HG03060 (cell line): ENCODE results near the gene CFAP100.

Source experiments
- ATAC-seq: cut with Tn5 transposase; IDR thresholded peaks from one replicate; pipeline ENCODE4 v1.9.1; 2021; ENCODE audit warnings: low read depth, moderate number of reproducible peaks; ENCODE audit not compliant: unreplicated experiment

CFAP100 gene

DNA sequence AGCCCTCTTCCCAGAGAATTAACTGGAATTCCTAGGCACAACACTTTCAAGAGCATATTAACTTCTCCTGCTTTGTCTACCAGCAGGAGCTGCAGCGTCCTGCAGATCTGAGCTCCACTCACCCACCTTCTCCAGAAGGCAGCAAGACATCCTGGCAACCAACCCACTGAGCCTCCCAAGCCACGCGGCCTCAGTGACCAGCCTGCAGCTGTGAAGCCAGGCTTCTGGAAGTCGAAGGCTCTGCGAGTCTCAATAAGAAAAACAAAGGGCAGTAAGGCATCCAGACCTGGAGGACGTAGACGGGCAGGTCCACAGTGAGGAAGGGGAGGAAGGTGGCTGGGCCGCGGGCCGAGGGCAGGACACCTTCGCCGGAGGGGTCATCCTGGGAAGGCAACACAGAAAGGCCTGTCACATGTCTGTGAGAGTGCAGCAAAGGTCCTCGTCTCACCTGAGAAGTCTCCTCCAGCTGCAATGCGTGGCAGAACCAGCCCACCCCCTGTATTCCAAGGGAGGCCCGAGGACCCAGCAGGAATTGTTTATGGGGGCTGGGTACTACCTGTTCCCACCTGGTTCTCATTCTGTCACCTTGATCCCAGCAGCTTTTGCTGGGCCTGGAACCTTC, 44.7 kb downstream of the CFAP100 start:
- ATAC-seq = no peak

DNA sequence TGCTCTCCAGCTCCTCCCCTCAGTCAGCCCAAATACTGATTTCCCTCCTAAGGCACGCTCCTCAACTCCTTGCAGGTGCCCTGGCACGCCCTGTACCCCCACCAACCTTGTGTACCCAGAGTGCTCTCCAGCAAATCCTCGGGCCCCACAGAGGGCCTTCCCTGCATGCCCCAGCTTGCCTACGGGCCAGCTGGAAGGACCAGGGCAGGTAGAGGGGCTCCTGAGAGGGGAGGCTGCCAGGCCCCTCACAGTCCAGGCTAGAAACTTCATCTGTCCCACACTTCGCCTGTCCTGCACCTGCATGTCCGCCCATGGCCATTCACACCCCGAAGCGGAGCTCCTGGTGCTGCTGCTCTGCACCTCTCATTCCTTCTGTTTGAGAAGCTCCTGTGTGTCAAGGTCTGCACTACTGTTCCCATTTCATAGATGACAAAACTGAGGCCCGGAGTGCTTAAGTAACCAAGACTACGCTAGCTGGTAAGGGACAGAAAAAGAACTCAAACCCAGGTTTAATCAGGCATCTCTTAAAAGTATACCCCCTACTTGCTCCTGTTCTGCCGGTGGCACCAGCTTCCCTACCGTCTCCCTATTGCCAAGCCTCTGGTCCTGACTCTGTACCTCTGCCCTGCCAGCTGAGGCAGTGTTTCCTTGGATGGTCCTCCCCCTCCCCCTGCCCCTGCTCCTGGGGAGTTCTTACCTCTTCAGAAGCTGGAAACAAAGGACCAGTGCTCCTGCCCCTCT, 45.4 kb downstream of the CFAP100 start:
- ATAC-seq = no peak

DNA sequence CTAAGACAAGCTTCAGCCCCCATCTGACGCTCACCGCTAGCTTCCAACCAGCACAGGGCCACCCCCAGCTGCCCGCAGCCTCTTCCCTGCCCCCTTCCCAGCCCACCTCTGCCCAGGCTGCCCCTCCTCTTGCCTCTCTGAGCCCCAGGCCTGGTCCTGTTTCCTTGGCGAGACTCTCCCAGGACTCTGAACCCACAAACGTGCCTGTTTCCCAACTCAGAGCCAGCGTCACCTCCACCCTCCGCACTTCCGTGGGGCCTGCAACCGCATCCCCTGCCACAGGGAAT, 45.9 kb downstream of the CFAP100 start:
- no peak for ATAC-seq

DNA sequence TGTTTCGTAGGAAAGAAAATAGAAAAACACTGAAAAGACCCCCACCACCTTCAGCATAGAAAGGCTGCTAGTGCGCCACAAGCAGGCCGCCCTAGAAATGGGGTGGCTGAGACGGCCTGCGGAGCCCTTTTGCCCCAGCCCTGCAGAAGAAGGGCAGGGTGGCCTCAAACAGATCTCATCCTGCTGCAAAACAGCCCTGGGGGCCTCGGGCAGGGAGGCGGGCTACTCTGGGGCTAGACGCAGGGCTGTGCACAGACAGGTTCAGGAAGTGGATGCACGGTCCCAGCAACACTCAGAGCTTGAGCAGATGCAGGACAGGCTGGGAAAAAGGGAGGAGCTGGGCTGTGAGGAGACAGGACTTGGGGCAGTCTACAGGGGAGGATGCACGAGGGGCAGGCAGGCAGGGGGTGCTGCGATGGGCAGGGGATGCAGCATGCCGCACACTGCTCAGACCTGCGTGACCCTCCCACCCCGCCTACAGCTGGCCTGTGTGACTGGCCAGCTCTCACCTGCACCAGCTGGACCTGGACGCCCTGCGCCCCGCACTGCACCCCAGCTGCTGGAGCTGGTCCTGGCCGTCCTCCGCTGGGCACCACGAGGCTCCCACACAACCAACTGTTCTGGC, 46.7 kb downstream of the CFAP100 start:
- no peak for ATAC-seq

DNA sequence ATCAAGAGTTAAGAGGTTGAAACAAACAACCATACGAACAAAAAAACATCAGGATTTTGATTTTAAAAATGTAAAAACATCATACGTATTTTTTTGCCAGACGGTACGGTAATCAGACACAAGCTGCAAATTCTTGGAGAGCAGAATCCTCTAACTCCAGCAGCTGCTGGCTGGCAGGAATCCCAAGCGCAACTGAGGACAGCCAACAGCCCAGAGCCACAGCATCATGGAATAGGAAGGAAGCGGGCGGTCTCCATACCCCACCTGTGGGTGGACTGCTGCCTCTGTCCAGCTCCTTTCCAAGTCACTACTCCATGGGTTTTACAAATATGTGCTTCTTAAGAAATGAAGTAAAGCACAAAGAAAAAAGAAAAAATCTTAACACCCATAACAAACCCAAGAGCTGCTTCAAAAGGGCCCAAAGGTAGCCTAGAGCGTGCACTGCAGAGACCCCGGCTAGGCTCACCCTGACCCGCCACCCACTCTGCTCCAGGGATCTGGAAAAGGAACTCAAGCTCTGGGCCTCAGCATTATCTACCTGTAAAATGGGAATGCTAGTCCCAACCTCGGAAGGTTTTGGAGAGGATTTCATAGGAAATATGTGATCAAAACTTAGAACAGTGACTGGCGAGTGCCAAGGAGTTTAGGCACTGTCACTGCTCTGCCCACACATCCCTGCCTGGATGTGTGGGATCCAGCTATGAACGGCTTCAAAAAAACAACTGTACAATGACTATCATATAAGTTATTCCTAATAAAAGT, 47.6 kb downstream of the CFAP100 start:
- no peak for ATAC-seq

DNA sequence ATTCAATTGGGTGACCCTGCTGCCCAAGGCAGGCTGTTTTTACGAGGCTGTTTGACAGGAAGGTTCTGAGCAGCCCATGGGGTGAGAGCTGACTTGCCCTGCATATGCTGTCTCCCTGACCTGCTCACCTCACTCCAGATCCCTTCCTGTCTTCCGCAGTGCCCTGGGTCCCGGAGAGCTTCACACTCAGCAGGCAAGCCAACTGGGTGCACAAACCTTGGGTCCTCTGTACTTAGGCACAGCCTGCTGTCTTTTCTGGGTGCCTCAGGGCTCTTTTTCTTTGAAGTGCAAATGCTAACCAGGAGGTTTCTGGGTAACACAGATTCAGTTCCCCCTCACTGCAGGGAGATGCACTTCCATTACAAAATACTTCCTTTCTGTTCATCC, 48.1 kb downstream of the CFAP100 start:
- ATAC-seq = no peak

DNA sequence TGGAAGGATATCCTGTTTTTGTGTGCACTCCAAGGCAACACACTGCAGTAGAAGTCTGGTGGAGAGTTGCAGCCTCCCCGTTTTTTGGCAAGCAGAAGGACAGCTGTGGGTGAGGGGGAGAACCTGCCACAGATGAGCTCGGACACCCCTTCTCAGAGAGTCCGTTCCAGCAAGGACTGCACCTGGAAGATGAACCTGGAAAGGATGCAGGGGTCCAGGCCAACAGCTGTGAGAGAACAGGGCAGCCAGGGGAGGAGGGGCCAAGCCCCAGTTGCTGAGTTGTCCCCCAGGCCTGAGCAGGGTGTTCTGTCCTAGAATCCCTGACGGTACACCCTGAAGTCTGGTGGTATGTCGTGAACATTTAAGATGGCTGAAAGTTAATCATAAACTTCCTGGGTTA, 50.8 kb downstream of the CFAP100 start:
- ATAC-seq = no peak

DNA sequence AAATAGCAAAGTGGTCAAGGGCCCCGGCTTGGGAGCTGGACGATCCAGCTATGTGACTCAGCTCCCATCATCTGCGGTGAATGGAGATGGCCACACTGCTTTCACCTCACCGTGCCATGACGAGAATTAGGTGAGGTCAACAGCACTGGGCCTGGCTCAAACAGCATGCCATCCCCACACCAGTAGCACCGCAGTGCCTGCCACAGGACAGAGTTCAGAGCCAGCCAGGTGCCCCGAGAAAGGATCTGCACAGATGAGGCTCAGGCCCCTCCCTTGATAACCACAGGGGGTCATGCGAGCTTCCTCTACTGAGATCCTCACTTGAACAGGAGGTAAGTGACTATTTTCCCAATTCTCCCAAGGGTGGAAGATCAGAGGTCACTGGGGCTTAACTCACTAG, 51.6 kb downstream of the CFAP100 start:
- ATAC-seq = no peak

DNA sequence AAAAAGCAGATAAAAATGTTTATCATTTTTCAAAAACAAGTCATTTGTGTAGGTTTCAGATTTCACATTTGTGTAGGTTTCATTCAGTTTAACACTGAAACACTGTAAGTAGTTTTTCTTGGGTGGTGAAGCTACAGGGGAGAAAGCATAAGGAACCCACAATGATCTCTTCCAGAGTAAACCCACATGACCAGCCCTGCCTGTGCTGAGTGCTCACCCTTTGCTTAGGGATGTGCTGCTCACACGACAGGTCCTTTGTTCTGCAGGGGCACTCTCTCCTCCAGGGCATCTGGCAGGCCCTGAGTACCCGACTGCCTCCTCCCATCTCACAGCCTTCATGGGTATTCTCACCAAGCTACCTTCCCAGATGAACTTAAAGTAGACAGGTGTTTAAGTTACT, 52.1 kb downstream of the CFAP100 start:
- ATAC-seq = no peak

DNA sequence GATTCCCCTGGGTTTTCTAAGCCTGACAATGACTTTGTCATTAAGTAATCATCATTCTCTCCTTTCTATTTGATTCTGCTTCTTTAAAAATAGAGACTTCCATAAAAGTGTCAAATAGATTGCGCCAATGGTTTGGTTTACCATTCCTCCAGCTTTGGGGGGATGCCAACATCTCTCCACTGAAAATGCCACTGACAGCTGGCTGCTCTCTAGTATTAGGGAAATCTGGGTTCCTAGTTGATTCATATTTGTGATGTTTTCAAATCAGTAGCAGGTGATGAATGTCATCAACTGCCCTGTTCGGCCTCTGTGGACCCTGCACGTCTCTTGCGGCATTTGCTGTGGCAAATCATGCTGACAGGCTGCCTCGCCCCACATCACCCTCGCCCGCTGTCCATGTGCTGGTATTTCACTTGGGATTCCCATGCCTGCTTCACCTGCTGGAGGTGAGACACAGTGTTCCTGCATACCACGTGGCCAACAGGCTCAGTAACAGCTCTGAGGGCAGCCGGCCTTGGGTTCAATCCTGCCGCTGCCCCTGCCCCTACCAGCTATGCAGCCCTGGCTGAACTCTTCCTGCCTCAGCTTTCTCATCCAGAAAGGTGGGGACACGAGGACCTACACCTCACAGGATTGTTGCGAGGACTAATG, 52.9 kb downstream of the CFAP100 start:
- ATAC-seq = no peak

DNA sequence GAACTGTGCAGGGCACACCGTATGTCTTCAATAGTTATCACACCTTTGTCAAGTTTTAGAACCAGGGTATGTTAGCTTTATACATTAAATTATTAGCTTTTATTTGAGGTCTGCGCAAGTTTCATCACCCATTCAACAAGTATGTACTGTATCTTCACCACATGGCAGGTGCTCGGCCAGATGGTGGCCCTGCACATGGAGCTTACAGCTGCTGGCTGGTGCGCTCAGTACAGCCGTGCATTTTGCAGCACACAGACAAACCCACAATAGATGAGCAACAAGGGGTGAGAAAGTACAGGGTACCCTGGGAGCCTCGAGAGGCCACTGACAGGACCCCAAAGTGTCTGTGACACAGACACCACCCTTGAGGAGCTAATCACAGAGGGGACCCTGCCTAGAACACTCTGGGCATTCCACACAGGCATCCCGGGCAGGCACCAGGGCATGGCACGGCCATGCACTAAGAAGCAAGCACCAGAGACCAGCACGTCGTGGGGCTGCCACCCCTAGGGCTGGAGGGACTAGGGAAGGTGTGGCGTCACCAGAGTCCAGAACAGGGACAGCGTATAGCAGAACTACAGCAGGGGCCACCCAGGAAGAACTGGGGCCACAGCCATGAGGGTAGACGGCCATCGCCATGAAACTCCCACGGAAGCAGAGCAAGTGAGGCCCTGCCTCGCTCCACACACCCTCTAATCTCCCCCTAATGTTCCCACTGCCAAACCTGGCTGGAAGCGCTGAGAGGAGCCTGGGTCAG, 53.6 kb downstream of the CFAP100 start:
- ATAC-seq = no peak

DNA sequence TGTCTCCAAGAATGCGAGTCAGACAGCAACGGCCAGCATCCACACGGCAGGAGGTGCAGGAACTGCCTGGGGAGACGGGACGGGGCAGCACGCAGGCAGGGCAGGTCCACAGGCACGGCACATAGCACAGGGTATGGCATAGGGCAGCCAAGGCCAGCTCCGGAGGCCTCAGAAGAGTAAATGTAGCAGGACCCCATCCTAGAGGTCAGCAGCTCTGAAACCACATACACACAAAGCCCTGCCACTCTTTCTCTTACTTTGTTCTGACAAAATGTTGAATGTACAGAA, 54.1 kb downstream of the CFAP100 start:
- ATAC-seq = no peak

DNA sequence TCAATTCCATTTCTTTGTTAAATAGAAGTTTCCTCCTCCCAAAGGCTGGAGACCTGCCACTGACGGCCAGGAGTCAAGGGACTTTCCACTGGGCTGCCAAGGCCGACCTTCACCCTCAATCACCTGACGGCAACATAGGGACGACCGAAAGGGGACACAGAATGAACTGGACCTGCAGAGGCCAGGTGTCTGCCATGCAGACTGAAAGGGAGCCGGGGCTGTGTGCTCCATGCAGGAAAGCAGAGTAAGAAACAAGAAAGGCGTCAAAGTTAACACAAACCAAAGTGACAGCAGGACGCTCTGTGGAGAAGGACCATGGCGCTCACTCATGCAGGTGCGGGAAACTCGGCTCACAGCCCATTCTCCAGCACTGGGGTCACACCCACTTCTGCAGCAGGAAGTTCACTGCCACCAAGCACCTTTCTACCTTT, 54.9 kb downstream of the CFAP100 start:
- ATAC-seq = no peak

DNA sequence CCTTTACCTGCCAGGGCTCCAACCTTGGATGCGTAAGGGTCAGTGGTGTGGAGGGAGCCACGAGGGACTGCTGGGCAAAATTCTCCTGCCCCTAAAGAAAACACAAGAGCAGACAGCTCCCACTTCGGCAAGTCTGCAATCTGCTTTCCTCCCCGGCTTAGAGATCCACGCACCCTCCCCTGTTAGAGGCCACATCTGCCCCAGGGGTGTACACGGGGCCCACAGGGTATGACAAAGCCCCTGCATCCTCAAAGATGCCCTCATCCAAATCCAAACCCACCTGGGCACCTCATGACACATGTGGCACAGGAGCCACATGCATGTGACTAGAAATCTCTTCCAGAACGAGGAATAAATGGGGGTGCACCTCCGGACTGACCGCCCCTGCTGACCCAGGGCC, 55.5 kb downstream of the CFAP100 start:
- ATAC-seq = no peak

DNA sequence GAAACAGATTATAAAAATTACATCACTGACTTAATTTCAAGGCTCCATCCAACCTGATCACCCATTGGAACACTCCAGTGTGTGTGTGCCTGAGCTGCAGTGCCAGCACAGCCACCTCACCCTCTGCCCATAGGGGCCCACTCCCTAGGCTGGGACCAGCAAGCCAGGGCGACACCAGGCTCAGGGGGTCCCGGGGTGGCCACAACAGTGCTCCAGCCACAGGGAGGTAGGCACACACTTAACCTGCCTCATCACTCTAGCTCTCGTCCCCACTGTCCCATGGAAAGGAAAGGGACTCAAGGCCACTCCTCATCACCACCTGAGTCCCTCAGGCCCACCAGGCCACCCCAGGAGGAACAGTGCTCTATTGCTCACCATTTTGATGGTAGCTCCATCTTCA, 56.0 kb downstream of the CFAP100 start:
- ATAC-seq = no peak

DNA sequence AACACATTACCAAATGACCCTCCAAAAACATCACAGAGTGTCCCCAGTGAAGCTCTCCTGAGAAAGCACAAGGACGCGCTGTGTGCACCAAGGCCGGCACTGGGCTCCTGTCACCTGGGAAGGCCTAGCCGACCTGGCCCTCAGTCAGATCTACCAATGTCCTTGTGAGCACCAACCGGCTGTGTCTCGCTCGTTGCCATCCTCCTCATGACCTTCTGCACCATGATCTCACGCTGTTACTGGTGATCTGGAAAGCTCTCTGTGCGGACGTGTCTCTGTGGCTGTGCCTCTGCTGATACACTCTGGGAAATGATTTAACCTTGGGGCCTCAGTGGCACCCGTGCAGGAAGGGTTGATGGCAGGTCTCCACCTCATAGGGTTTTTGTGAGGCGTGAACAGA, 56.8 kb downstream of the CFAP100 start:
- no peak for ATAC-seq

DNA sequence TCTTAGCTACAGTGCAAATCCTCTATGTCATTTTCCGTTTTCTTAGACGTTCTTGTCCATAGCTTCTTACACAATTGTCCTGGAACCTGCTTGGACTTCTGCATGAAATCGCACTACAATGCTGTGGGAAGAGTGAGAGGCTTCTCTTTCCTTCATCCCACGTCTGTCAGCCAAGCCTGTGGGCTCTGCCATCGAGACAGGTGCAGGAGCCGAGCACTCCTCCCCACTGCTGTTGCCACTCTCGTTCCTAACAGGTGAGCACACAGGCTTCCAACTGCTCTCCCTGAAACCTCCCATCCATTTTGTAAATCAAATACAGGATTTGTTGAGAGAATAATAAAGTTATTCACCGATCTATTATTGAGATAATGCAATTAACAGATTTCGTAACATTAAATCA, 57.5 kb downstream of the CFAP100 start:
- no peak for ATAC-seq

DNA sequence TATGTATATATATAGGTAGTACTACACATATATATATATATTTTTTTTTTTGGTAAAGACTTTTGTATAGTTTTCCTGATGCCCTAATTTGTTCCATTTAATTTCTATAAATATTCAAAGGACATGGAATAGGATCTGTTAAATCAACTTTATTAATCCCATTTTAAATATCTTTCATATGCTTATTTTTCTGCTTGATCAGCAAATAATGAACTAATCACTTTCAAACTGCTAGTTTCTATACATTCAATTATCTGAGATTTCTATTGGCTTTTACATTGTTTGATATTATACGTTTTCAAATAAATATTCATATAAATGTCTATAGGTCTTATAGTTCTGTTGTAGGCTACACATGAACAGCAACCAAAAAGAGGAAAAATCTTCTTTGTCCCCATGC, 59.3 kb downstream of the CFAP100 start:
- ATAC-seq = no peak

DNA sequence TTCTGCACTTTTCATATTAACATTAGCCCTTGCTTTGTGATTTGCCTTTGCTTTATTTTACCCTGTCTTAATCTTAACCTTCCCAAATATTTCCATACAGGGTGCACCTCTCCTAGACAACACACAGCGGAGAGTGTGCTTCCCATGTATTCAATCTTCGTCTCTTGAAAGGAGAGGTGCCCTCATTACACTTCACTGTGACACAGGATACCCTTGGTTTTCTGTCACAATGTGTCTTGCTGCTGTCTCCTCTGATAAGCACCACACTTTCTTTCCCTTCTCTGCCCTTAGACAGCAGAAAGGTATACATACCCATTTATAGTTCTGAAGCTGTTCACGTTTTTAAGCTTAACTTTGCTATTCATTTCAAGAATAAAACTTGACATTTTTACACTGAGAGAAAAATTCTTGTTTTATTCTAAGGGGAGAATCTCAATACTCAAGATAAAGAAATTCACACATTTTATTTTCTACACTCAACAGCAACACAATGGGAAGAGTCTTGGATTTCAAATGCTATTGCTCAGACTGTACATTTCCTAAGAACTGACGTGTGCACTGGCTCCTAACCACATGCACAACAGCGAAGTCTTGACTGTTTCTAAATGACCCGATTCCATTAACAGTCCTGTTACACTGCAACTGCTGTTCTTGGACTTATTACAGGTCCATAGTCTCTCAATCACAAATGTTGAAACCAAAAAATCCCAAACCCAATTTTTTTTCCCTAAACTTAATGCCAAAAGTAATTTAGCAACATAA, 59.9 kb downstream of the CFAP100 start:
- ATAC-seq = no peak

DNA sequence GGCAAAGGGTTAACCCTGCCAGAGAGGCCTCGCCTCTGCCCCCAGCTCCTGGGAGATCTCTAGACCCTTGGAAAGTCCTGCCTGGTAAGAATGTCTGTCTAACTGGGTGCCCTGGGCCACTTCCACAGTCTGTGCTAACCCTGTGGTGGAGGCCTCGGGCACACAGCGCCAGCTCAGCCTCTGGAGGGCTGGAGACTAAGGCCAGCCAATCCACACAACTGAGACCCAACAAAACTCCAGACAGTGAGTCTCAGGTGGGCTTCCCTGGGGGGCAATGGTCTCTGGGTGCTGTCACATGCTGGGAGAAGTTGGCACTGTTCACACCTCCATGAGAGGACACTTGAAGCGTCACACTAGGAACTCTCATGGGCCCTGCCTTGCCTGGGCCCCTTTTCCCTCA, 61.5 kb downstream of the CFAP100 start:
- no peak for ATAC-seq
